Measurements from ENCODE around the gene FLNC.
A peak's percentile ranks its signal among the peaks of the same experiment; 100 is the strongest.

FLNC gene

DNA sequence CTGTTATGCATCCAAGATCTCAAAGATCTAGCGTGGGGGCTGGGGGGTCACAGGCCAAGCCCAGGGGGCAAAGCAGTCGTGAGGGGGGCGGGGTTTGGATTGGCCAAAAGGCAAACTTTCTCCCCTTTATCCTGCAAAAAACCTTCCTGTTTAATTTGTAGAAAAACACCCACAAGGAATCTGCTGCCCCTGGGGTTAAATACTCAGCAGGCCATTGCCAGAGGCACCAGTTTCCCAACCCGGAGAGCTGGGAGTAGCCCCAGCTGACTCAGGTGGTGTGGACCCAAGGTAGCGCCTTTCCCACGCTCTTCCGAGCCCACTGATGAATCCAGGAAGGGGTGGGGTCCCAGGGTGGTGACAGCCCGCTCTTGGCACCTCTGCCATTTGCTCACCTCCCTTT, 58.9 kb downstream of the FLNC start:
- H3K27me3 ChIP-seq, result peaks cover 0 to 67% of the 10 kb centered on the region in 2 donors
- no peak overlapping the region for H3K27ac ChIP-seq
- no peak overlapping the region for H3K4me3 ChIP-seq
- intact Hi-C loops (cut with DNase I; ENCODE audit: low total_unique reads), result no loop called here
- no peaks in the 10 kb centered on the region for H3K36me3 ChIP-seq
- peaks cover 0 to 6% (median 2%) of the 10 kb centered on the region in 4 donors for H3K4me1 ChIP-seq
- TF ChIP-seq, protein P1, sequence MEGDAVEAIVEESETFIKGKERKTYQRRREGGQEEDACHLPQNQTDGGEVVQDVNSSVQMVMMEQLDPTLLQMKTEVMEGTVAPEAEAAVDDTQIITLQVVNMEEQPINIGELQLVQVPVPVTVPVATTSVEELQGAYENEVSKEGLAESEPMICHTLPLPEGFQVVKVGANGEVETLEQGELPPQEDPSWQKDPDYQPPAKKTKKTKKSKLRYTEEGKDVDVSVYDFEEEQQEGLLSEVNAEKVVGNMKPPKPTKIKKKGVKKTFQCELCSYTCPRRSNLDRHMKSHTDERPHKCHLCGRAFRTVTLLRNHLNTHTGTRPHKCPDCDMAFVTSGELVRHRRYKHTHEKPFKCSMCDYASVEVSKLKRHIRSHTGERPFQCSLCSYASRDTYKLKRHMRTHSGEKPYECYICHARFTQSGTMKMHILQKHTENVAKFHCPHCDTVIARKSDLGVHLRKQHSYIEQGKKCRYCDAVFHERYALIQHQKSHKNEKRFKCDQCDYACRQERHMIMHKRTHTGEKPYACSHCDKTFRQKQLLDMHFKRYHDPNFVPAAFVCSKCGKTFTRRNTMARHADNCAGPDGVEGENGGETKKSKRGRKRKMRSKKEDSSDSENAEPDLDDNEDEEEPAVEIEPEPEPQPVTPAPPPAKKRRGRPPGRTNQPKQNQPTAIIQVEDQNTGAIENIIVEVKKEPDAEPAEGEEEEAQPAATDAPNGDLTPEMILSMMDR (IDR thresholded peaks at IDR 0.05), result no peak
- H3K9me3 ChIP-seq, result no peaks in the 10 kb centered on the region
- DNase-seq, result no peak

DNA sequence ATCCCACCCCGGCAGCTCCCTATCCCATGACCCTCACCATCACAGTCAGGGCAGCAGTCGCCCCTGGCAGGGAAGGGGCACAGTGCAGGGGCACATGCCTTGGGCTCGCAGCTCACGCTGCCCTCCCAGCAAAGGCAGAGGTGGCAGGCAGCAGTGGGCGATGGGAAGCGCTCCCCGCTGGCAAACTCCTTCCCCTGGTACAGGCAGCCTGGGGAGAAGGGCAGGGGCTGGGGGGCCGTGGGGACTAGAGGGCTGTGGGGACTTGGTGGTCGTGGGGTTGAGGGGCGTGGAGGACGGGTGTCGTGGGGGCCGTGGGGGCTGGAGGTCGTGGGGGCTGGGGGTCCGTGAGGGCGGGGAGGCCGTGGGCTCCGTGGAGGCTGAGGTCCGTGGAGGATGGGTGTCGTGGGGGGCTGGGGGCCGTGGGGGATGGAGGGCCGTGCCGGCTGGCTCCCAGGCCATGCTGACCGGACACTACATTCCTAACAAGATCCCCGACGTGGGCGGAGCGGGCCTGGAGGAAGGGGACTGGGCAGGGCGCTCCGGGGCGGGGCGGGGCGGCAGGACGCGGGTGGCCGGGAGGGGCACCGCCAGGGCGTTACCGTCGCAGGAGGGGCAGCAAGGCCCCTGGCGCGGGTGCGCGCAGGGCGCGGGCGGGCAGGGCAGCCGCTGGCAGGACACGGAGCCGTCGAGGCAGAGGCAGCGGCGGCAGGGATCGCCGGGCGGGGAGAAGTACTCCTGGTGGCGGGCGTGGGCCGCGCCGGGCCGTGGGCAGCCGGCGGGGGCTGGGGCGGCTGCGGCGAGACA, 60.3 kb downstream of the FLNC start:
- H3K9me3 ChIP-seq, result no peaks in the 10 kb centered on the region
- no peak overlapping the region for H3K27ac ChIP-seq
- intact Hi-C loops (cut with DNase I; ENCODE audit: low total_unique reads), result no loop called here
- peak in 1 of 2 donors; percentile 68 for DNase-seq
- peaks cover 0 to 56% of the 10 kb centered on the region in 2 donors for H3K27me3 ChIP-seq
- no peaks in the 10 kb centered on the region for H3K36me3 ChIP-seq
- H3K4me3 ChIP-seq, result peak overlapping the region; percentile 12 to 24
- H3K4me1 ChIP-seq, result peaks cover 0 to 6% (median 2%) of the 10 kb centered on the region in 4 donors
- TF ChIP-seq, protein P1 (IDR thresholded peaks at IDR 0.05), result no peak

DNA sequence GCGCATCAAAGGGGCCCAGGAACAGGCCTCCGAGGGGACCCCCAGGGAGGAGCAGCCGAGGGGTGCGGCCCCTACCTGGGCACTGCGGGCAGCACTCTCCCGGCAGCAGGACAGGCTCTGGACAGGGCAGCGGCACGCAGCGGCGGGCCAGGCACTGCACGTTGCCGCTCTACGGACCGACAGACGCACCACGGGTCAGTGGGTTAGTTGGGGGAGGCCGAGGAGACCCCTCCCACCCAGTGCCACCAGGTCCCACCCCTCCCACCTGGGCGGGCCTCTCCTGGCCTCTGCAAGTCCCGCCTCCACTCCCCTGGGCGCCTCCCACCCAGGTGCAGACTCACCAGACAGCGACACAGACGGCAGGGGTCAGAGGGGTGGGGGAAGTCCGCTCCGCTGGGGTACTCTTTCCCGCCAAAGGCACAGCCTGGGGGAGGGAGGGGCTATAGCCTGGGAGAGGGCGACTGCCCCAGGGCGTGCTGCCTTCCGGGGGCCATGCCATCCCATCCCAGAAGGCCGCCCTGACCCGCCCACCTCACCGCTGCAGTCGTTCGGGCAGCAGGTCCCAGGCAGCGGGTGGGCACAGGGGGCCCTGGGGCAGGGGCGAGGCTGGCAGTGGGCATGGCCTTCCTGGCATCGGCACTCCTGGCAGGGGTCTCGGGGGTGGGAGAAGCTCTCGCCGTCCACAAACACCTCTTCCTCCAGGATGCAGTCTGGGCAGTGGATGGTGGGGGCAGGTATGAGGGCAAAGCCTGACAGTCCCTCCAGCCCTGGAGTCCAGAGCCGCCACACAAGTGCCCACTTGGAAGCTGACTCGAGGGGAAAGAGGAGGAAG, 61.1 kb downstream of the FLNC start:
- TF ChIP-seq, protein P1 (IDR thresholded peaks at IDR 0.05), result no peak
- no peak for DNase-seq
- peak overlapping the region; percentile 12 to 24 for H3K4me3 ChIP-seq
- peaks cover 0 to 6% (median 2%) of the 10 kb centered on the region in 4 donors for H3K4me1 ChIP-seq
- intact Hi-C loops (cut with DNase I; ENCODE audit: low total_unique reads), result no loop called here
- no peaks in the 10 kb centered on the region for H3K9me3 ChIP-seq
- no peaks in the 10 kb centered on the region for H3K36me3 ChIP-seq
- peaks cover 0 to 48% of the 10 kb centered on the region in 2 donors for H3K27me3 ChIP-seq
- H3K27ac ChIP-seq, result no peak overlapping the region

DNA sequence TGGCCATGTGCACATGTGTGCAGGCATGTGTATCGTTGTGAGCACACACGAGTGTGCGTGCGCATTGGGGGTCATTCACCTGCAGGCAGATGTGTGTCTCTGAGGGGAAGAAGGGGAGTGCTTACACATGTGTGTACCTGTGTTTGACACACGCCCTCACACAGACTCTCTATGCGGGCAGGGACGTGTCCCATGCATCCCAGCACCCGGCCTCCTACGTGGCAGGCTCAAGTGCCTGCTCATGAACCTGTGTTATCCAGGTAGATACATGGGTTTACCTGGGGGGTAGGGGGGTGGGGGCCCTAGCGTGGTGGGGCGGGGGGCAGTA, 61.7 kb downstream of the FLNC start:
- Histone ChIP-seq H3K4me3 (no peak overlapping the region), H3K4me1 (peaks cover 0 to 6% (median 2%) of the 10 kb centered on the region in 4 donors), H3K36me3 (no peaks in the 10 kb centered on the region), H3K9me3 (no peaks in the 10 kb centered on the region), H3K27ac (no peak overlapping the region), H3K27me3 (peaks cover 0 to 42% of the 10 kb centered on the region in 2 donors)
- intact Hi-C loops (cut with DNase I; ENCODE audit: low total_unique reads), result no loop called here
- TF ChIP-seq, protein P1 (IDR thresholded peaks at IDR 0.05), result no peak
- no peak for DNase-seq

DNA sequence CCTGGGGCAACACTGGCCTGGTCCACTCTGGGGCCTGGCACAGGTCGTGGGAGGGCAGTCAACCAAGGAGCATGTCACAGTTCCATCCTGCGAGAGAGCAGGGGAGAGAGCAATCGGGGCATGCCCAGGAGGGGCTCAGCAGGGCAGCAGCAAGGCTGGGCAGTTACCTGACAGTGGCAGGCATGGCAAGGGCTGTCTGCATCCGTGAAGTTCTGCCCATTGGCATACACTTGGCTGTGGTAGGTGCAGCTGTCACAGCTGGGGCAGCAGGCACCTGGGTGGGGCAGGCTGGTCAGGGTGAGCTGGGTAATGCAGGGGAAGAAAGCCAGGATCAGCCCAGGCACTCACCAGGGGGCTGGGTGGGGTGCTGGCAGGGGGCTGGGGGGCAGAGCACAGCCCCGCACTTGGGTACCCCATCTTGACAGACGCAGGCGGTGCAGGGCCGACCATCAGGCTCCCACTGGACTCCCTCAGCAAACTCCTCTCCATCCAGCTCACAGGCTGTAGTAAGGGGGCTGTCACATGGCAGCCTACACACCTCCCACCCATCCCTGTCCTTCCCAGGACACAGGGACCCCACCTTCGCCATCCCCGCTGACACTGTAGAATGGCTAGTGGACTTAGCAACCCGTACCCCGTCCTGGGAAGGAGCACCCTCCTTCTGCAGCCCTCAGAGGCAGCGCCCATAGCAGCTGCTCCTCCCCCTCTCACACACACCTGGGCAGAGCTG, 62.5 kb downstream of the FLNC start:
- H3K4me1 ChIP-seq, result peaks cover 0 to 6% (median 2%) of the 10 kb centered on the region in 4 donors

More for the DNA sequence above, 62.5 kb downstream of the FLNC start:
- intact Hi-C loops (cut with DNase I; ENCODE audit: low total_unique reads), result no loop called here
- no peak overlapping the region for H3K4me3 ChIP-seq
- no peaks in the 10 kb centered on the region for H3K9me3 ChIP-seq
- TF ChIP-seq, protein P1 (IDR thresholded peaks at IDR 0.05), result no peak
- DNase-seq, result no peak
- no peaks in the 10 kb centered on the region for H3K36me3 ChIP-seq
- H3K27ac ChIP-seq, result no peak overlapping the region
- peaks cover 0 to 38% of the 10 kb centered on the region in 2 donors for H3K27me3 ChIP-seq
